Stimulated activated CD4-positive, alpha-beta T cell treated with anti-CD3 and anti-CD28 coated beads, Interleukin-15, amount 100 ng/mL, for 1 hour (primary cell): ENCODE data around the gene ACIN1.

Experiments used
- DNase-seq, 2 donors: peaks; one replicate each; pipeline ENCODE4 v3.0.0-alpha.2; 2020; ENCODE audit warnings: low read depth in 1 of 2, low spot score in 1 of 2

ACIN1 gene

GRCh38 chr14:23043754-23044153, 51.2 kb downstream of the ACIN1 start:
- no peak for DNase-seq

GRCh38 chr14:23043145-23043544, 51.8 kb downstream of the ACIN1 start:
- DNase-seq: no peak

- no peak for DNase-seq
These were observed 52.6 kb downstream of the ACIN1 start, which contains the start of gene PSMB11 for GRCh38 chr14:23042162-23042965. Gene PSMB11, plus strand, starts transcription at chr14:23042212. Its CDS starts 14 bp downstream, at chr14:23042226.

DNA sequence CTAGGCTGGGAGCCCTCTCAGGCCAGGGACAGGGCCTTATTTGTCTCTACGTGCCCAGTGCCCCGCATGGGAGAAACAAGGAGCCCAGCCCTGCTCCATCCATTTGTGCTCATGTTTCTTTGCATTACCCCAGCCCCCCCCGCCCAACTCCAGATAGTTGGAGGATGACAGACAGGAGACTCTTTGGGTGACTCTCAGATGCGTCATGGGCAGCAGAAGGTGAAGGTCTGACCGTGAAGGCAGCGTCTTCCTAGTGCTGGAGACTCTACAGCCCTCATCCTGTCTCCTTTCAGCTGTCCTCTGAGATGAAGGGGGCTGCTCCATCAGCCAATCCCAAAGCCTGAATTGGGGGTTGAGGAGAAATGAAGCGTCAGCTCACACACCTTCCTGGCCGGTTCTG, 53.2 kb downstream of the ACIN1 start:
- no peak for DNase-seq

- DNase-seq: no peak
These were observed 54.8 kb downstream of the ACIN1 start for GRCh38 chr14:23040100-23040499.

DNA sequence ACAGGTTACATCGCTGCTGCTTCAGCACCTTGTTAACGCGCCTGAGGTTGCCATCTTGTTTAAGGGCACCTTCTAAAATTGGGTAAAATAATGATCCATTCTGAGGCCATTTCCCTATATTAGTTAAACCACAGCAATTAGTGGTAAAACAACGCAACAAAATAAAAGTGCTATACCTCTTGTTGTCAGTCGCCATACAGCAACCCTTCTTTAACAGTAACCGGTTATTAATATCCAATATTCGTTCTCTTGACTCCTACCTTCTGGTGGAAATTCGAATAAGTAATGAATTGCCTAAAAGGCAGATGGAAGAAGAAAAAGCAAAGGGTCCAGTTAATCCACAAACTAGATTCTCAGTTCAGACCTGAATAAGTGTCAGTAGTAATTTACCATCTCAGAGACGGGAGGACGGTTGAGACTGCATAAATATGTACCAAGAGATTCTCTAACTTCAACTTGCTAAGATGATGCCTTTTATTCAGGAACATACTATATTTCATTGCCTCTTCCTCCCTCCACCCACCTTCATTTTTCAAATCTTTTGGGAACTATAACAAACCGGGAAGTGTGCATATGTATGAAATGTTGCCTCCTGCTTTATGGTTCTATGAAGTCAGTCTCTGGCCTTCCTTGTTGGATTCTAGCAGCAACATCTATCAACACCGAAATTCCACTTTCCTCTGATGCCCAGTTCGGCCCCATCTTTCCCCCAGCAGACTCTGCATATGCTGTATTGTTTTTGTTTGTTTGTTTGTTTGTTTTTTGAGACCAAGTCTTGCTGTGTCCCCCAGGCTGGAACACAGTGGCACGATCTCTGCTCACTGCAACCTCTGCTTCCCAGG, 59.4 kb downstream of the ACIN1 start:
- DNase-seq: no peak

DNA sequence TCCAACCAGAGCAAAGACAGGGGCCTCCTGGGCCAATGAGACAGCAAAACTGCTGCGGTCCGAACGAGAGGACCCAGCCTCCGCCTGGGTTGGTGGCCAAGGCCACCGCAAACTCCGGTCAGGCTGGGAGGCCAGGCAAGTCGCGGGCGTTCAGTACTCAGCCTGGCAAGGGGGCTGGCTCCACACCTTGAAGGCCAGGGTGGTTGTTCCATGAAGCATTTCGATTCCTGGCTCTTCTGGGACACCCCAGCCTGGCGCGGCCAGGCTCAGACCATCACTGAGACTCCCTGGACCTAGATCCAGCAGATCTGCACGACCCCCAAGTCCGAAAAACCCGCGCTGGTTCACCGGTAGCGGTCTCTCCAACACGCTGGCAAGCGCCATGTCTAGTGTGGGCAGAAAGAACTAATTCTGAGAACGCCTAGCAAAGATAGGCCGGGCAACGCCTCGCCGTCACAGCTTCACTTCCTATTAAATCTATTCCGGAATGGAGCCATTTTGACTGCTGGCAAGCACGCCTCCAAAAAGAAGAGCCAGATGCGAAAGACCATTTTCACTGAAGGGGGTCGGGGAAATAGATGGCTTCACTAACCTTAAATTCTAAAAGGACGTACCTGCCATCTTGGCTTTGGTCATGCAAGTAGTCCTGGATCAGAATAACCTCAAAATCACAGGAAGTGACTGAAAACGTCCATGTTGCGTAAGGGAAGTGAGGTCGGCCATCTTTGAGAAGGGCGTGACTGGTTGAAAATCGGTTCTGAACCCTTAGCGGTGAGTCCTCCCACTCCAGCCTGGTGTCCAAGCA, 60.2 kb downstream of the ACIN1 start, which contains the start of gene PSMB5:
PSMB5 (minus strand) TSS at position 403 of the 805 bp plus-strand sequence; CDS start at position 384, 19 bp downstream.
- DNase-seq: peak; percentile 67 to 69

GRCh38 chr14:23033801-23034497, 61.0 kb downstream of the ACIN1 start:
- no peak for DNase-seq

DNA sequence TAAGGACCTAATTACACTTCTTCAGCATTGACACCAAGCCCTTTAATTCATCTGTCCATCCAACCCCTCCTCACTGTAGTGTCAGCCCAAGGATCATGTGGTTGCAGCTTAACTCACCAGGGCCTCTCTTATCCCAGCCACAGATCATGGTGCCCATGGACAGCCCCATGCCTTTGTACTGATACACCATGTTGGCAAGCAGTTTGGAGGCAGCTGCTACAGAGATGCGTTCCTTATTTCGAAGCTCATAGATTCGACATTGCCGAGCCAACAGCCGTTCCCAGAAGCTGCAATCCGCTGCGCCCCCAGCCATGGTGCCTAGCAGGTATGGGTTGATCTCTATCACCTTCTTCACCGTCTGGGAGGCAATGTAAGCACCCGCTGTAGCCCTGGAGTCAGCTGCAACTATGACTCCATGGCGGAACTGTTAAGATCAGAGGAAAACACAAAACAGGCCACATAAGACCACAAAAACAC, 61.6 kb downstream of the ACIN1 start:
- DNase-seq: no peak

GRCh38 chr14:23030936-23031335, 64.0 kb downstream of the ACIN1 start:
- DNase-seq: no peak

DNA sequence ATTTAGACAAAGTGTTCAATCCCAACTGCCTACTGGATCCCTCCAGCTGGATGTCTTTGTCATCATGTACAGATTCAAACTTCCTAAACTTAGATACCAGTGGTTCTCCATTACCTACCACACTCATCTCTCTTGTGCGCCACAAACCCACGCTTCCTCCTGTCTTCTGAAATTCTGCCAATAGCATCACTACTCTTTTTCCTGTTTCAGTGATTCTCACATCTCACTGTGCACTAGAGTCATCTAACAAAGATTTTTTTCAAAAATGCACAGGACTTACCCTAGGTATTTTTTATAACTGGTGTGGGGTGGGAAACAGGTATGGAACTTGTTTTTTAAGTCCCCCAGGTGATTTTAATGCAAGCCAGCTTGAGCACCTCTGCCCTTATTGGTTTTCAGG, 66.1 kb downstream of the ACIN1 start:
- DNase-seq: no peak

DNA sequence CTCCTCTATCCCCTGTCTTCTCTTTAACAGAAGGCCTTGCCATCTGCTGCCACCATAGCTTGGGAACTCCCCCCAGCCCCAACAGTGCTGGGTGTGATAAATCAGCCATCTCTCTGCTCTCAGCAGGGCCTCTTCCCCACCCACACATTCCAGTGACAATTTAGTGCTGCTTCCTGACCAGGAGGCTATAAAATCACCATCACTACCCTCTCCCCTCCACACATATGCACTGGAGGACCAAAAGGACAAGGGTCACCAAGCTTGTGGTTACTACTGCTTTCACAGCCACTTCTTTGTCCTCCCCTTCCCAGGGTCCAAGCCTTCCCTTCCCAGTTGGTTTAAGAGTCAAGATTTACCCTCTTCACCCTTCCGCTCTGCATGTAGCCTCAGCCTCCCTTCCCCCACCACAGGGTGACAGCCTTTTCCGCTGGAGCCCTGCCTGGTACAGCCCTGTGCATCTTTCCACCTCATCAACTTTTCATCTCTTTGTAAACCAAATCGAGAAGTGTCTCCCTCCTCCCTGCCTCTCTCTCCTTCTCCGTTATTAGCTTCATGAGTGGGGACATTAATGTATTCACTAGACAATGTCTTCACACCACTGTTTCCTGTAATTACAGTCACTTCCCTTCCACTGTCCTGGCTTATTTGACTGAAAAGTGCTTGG, 69.7 kb downstream of the ACIN1 start:
- no peak for DNase-seq

DNA sequence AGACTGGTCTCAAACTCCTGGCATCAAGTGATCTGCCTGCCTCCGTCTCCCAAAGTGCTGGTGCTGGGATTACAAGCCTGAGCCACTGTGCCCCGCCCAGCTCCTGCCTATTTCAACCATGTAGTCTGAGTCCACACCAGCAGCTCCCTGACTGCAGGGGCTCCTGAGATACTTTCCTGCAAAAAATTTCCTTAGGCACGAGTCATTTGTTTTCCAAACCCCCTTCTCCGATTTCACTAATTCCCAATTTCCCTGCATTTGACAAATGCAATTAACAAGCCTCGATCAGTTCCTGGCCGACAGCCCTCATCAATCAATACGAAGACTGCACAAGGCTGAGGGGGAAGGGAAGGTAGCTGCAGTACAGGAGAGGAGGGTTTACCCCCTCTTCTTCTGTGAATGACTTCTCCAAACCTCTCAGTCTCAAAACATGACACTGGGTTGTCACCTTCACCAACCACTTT, 70.3 kb downstream of the ACIN1 start:
- DNase-seq: no peak

GRCh38 chr14:23023795-23024152, 71.2 kb downstream of the ACIN1 start:
- no peak for DNase-seq

GRCh38 chr14:23023022-23023794, 71.7 kb downstream of the ACIN1 start:
- no peak for DNase-seq

- DNase-seq: no peak
These were observed 73.0 kb downstream of the ACIN1 start for GRCh38 chr14:23021889-23022442.

DNA sequence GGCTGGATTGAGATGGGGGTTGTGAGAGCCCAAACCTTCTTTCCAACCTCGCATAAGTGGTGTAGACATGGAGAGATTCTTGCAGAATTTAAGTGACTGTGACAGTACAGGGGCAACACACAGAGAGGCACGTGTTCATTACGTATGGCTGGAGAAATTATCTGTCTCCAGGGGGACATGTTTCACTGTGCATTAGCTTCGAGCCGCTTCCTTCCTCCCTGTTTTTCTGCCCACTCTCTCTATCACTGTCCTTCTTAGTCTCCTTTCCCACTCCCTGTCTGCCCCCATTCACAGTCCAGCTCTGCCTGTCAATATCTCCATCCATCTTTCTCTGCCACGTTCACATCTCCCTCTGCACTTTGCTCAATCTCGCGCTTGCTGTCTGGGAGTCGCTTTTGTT, 73.5 kb downstream of the ACIN1 start:
- no peak for DNase-seq

GRCh38 chr14:23020143-23021128, 74.5 kb downstream of the ACIN1 start:
- DNase-seq: no peak
